Activated B cell treated with CpG ODN at 0.5 μM for 24 hours (primary cell): ENCODE results near the gene MED14. TPM values are rescaled to one million over a fixed set of nuclear protein-coding genes. Genes with fewer than 3 reads are reported as not detected.

ENCODE experiments used
- ATAC-seq: fragments of 200-7000 bp; cut with Tn5 transposase; one replicate; pipeline ENCODE4 v1.10.0; 2021; ENCODE audit warnings: low read depth, mild to moderate bottlenecking, moderate library complexity
- CTCF ChIA-PET: fragments of 350-600 bp; sonication (Branson Sonifier 250); formaldehyde crosslinking; loops from one replicate; lab custom pipeline; 2021; ENCODE audit warnings: antibody characterized with exemption; lab: Charles Lee
- POLR2A ChIA-PET: fragments of 350-600 bp; sonication (Branson Sonifier 250); formaldehyde crosslinking; loops from one replicate; lab custom pipeline; 2021; ENCODE audit warnings: antibody characterized with exemption; lab: Charles Lee
- DNase-seq: peaks from one replicate; pipeline ENCODE4 v3.0.0; 2022
- H3K27ac Mint-ChIP-seq: one replicate; pipeline ENCODE4 v1.8.0; 2020; ENCODE audit warnings: mixed read lengths
- H3K27me3 Mint-ChIP-seq: one replicate; pipeline ENCODE4 v1.8.0; 2021; ENCODE audit warnings: mixed read lengths
- H3K36me3 Mint-ChIP-seq: one replicate; pipeline ENCODE4 v1.8.0; 2021; ENCODE audit warnings: low read depth, mixed read lengths
- H3K4me1 Mint-ChIP-seq: one replicate; pipeline ENCODE4 v1.8.0; 2021; ENCODE audit warnings: mixed read lengths
- H3K4me3 Mint-ChIP-seq: one replicate; pipeline ENCODE4 v1.8.0; 2020; ENCODE audit warnings: mild to moderate bottlenecking, mixed read lengths
- H3K9me3 Mint-ChIP-seq: one replicate; pipeline ENCODE4 v1.8.0; 2020; ENCODE audit warnings: mixed read lengths
- intact Hi-C: fragments of 100-400 bp; cut with micrococcal nuclease; formaldehyde crosslinking; loops from one replicate; pipeline ENCODE4 v1.15.1; 2024
- total RNA-seq: library from RNA; stranded (reverse); gene quantifications from 2 replicates; pipeline ENCODE4 v1.2.3, GENCODE V29; 2022
- TF ChIP-seq, protein P1 (sequence below): fragments of 200-600 bp; IDR thresholded peaks from one replicate; pipeline ENCODE4 v1.8.0; 2022; ENCODE audit warnings: antibody characterized with exemption, mild to moderate bottlenecking

MED14 gene
- total RNA-seq, 1 donor from 2014 or later = 62.6 TPM

- intact Hi-C loops = loop anchor here (5.0 kb wide), 1 partner anchor 33 kb away; no protein-coding TSS in a partner anchor
- ChIA-PET CTCF (interaction anchor here (1.1 kb wide), 1 partner anchor 78 kb away, joined by 3 read pairs; no protein-coding TSS in a partner anchor), POLR2A (interaction anchor here (1.0 kb wide), 1 partner anchor 20 kb away, joined by 7 read pairs; no protein-coding TSS in a partner anchor)
- H3K4me1 Mint-ChIP-seq = peaks cover 58% of the 10 kb centered on the region
- no peak for DNase-seq
- TF ChIP-seq, protein P1, sequence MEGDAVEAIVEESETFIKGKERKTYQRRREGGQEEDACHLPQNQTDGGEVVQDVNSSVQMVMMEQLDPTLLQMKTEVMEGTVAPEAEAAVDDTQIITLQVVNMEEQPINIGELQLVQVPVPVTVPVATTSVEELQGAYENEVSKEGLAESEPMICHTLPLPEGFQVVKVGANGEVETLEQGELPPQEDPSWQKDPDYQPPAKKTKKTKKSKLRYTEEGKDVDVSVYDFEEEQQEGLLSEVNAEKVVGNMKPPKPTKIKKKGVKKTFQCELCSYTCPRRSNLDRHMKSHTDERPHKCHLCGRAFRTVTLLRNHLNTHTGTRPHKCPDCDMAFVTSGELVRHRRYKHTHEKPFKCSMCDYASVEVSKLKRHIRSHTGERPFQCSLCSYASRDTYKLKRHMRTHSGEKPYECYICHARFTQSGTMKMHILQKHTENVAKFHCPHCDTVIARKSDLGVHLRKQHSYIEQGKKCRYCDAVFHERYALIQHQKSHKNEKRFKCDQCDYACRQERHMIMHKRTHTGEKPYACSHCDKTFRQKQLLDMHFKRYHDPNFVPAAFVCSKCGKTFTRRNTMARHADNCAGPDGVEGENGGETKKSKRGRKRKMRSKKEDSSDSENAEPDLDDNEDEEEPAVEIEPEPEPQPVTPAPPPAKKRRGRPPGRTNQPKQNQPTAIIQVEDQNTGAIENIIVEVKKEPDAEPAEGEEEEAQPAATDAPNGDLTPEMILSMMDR = no peak
- peak overlapping the region; percentile 28 for H3K27ac Mint-ChIP-seq
- H3K36me3 Mint-ChIP-seq = peaks cover 35% of the 10 kb centered on the region
- no peaks in the 10 kb centered on the region for H3K27me3 Mint-ChIP-seq
- peak; percentile 41 for ATAC-seq
- no peaks in the 10 kb centered on the region for H3K9me3 Mint-ChIP-seq
- peak overlapping the region; percentile 36 for H3K4me3 Mint-ChIP-seq
Measured at GRCh38 chrX:40729598-40730584, 5.5 kb downstream of the MED14 start.

GRCh38 chrX:40727581-40728252, 7.6 kb downstream of the MED14 start:
- H3K36me3 Mint-ChIP-seq = peaks cover 40% of the 10 kb centered on the region
- no peak for DNase-seq
- no peak overlapping the region for H3K4me3 Mint-ChIP-seq
- intact Hi-C loops = loop anchor here (1.0 kb wide), 1 partner anchor 8 kb away; the partner anchor contains the start of gene MED14
- H3K9me3 Mint-ChIP-seq = no peaks in the 10 kb centered on the region
- peak overlapping the region; percentile 19 for H3K27ac Mint-ChIP-seq
- ChIA-PET POLR2A (no interaction called here), CTCF (interaction anchor here (1.5 kb wide), 1 partner anchor 66 kb away, joined by 3 read pairs; no protein-coding TSS in a partner anchor)
- ATAC-seq = no peak
- peaks cover 46% of the 10 kb centered on the region for H3K4me1 Mint-ChIP-seq
- TF ChIP-seq, protein P1 = no peak
- H3K27me3 Mint-ChIP-seq = no peaks in the 10 kb centered on the region

GRCh38 chrX:40727093-40727492, 8.2 kb downstream of the MED14 start:
- H3K27ac Mint-ChIP-seq = no peak overlapping the region

DNA sequence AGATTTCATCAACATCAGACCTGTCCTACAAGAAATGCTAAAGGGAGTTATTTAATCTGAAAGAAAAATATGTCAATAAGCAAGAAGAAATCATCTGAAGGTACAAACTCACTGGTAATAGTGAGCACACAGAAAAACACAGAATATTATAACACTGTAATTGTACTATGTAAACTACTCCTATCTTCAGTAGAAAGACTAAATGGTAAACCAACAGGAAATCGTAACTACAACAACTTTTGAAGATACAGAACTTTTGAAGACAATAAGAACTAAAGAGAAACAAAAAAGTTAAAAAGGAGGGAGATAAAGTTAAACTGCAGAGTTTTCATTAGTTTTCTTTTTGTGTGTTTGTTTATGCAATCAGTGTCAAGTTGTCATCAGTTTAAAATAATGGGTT, 12.4 kb downstream of the MED14 start:
- no peak overlapping the region for H3K4me3 Mint-ChIP-seq
- no peaks in the 10 kb centered on the region for H3K27me3 Mint-ChIP-seq
- ChIA-PET POLR2A (no interaction called here), CTCF (no interaction called here)
- H3K36me3 Mint-ChIP-seq = peaks cover 60% of the 10 kb centered on the region
- ATAC-seq (no peak), DNase-seq (no peak)
- peaks cover 36% of the 10 kb centered on the region for H3K4me1 Mint-ChIP-seq
- H3K9me3 Mint-ChIP-seq = no peaks in the 10 kb centered on the region
- H3K27ac Mint-ChIP-seq = no peak overlapping the region
- TF ChIP-seq, protein P1 = no peak
- intact Hi-C loops = no loop called here

More at GRCh38 chrX:40727093-40727492, 8.2 kb downstream of the MED14 start:
- peaks cover 44% of the 10 kb centered on the region for H3K36me3 Mint-ChIP-seq
- ChIA-PET CTCF (interaction anchor here (1.5 kb wide), 1 partner anchor 67 kb away, joined by 3 read pairs; no protein-coding TSS in a partner anchor), POLR2A (no interaction called here)
- peaks cover 45% of the 10 kb centered on the region for H3K4me1 Mint-ChIP-seq
- DNase-seq (no peak), ATAC-seq (no peak)
- TF ChIP-seq, protein P1 = no peak
- intact Hi-C loops = loop anchor here (1.0 kb wide), 1 partner anchor 8 kb away; the partner anchor contains the start of gene MED14
- H3K27me3 Mint-ChIP-seq = no peaks in the 10 kb centered on the region
- H3K9me3 Mint-ChIP-seq = no peaks in the 10 kb centered on the region
- H3K4me3 Mint-ChIP-seq = no peak overlapping the region
